D721Med (cell line): Measurements from ENCODE around the gene WNT3.

ENCODE experiments used
- DNase-seq: peaks from one replicate; pipeline ENCODE4 v3.0.0; 2011; ENCODE audit warnings: low spot score; ENCODE audit not compliant: insufficient read length
- FAIRE-seq: peaks from 2 replicates; lab custom pipeline; 2011; peaks lifted over from hg19 to GRCh38; lab: Jason Lieb, UNC
- TF ChIP-seq, protein P1 (sequence below): IDR thresholded peaks from 2 replicates; pipeline ENCODE4 v1.5.1; 2012; ENCODE audit warnings: mild to moderate bottlenecking, control low read depth; ENCODE audit not compliant: insufficient read depth; ENCODE audit errors: missing control alignments

WNT3 gene

DNA sequence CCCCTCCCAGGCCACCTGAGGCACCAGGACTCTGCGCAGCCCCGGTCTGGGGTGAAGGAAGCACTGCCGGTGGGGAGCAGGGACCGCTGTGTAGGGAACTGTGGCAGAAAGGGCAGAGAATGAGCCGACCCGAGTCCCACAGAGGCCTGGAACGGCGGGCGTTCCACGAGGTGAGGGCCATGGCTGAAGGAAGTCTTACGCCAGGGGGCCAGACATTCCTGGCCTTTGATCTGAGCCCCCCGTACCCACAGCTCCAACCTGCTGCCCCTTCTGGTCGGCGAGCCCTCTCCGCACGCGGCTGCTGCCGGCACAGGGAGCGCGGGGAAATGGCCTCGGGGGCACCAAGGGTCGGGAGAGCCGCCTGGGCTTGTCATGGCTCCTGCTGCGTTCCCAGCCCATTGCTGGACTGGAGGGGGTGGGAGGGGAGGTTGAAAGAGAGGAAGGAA, 1.4 kb upstream of the WNT3 start:
- DNase-seq = no peak
- TF ChIP-seq, protein P1, sequence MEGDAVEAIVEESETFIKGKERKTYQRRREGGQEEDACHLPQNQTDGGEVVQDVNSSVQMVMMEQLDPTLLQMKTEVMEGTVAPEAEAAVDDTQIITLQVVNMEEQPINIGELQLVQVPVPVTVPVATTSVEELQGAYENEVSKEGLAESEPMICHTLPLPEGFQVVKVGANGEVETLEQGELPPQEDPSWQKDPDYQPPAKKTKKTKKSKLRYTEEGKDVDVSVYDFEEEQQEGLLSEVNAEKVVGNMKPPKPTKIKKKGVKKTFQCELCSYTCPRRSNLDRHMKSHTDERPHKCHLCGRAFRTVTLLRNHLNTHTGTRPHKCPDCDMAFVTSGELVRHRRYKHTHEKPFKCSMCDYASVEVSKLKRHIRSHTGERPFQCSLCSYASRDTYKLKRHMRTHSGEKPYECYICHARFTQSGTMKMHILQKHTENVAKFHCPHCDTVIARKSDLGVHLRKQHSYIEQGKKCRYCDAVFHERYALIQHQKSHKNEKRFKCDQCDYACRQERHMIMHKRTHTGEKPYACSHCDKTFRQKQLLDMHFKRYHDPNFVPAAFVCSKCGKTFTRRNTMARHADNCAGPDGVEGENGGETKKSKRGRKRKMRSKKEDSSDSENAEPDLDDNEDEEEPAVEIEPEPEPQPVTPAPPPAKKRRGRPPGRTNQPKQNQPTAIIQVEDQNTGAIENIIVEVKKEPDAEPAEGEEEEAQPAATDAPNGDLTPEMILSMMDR = no peak
- no peak for FAIRE-seq

DNA sequence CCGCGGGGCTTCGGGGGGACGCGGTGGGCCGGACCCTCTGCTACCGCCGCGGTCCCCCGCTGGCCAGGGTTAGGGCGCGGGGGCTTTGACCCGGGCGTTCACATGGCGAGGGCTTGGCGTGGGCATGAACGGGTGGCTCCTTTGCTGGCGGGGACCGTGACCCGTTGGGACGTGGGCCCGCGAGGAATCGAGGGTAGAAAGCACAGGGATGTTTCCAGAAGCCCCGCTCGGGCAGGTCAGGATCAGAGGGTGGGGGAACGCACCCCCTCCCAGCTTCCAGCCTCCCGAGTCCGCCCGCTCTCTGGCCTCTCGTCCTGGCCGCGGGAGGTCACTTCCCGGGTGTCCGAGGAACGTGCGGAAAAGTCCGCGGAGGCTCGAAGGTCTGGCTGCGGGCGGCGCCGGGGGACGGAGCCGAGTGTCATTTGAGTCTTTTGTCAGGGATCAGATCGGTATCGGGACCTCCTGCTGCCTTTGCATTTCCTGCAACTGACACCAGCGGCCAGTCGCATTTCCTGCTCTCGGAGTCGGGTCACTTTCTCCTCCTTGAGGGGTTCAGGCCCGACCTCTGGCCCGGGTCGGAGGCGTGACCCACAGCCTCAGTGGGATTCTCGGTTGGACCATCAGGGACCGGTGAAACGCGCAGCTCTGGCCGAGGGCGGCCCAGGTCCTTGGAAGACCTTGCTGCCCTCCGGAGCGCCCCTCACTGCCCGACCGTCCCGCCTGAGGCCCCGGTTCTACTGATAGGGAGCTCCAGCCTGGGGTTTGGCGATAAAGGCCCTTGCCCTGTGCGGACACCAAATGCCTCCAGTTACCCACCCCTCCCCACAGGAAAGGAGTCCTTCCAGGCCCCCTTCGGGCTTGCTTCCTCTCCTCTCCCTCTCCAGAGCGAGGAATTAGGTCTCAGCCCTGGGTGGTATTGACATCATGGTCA, 702 bp upstream of the WNT3 start:
- DNase-seq = no peak
- TF ChIP-seq, protein P1 = no peak
- no peak for FAIRE-seq

GRCh38 chr17:46817901-46818209, 637 bp downstream of the WNT3 start:
- no peak for DNase-seq
- FAIRE-seq = no peak
- TF ChIP-seq, protein P1 = no peak

GRCh38 chr17:46817151-46817900, 1.2 kb downstream of the WNT3 start:
- FAIRE-seq (no peak), DNase-seq (no peak)
- TF ChIP-seq, protein P1 = no peak

- DNase-seq (no peak), FAIRE-seq (no peak)
- TF ChIP-seq, protein P1 = no peak
Measured at GRCh38 chr17:46815474-46816353, 2.8 kb downstream of the WNT3 start.

DNA sequence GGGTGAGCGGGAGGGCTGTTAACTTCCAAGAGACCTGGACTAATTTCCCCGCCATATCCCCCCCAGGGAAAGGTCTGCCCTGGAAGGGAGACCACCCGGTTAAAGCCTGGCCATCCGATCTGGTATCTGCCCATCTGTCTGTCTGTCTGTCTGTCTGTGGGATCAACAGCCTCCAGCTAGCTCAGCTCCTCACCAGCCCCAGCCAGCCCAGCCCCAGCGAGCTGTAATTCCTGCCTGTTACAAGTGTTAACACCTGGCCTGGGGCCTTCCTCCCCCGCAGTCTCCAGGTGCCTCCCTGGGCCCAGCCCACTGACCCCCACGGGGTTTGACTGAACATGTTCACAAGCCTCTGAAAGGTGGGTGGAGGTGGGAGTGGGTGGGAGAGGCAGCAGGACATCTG, 4.0 kb downstream of the WNT3 start:
- FAIRE-seq (no peak), DNase-seq (no peak)
- TF ChIP-seq, protein P1 = no peak
